Amygdala (tissue), 56 donors: ENCODE results near the gene NOXA1.
"Not testable (repeated sequence)": the region's sequence is repeated elsewhere in the genome, so short reads cannot be mapped to it uniquely, and the experiment has no call there.

ENCODE experiments used
- DNase-seq, 56 donors: peaks; one replicate each; lab custom pipeline; 2025; lab: John Stamatoyannopoulos, UW

Gene NOXA1

DNA sequence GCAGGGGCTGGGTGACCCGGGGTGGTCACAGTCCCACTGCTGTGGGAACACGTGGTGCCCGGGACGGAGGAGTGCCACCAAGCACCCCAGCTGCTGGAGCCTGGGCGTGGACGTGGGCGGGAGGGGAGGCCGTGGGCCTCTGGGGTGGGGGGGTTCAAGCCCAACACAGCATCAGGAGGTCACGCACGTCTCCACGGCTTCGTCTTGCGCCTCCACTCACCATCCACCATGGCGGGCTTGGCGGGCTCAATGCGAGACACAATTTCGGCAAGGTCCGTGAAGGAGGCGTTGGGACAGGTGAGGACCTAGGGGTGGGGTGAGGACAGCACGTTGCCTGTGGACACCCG is 38.1 kb downstream of the NOXA1 start:
- DNase-seq: no peak

DNA sequence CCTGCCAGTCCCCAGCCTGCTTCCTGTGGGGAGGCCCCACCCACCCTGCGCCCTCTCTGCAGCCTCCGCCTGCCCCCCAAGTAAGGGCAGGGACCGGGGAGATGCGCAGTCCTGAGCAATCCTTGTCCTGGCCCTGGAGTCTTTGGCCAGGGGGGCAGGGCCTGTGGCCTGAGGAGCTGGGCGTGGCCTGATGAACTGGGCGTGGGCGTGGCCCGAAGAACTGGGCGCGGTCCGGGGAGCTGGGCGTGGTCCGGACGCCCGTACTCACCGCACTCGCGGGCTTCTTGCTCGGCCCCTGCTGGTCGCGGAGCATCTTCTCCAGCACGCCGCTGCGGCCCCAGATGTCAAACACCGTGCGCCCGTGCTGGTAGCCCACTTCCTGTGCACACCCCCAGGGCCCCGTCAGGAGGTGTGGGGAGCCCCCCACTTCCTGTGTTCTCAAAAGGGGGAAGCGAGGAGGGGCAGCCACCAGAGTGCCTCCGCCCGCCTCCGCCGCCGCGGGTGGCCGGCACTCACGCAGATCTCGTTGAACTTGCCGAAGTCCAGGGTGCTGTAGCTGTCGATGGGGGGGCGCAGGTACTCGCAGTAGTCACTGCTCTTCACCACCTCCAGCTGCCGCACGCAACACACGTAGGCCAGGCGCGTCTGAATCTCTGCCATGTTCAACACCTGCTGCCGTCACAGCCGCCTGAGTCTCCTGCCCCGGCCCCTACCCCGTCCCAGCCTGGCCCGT is 38.6 kb downstream of the NOXA1 start:
- DNase-seq: no peak

DNA sequence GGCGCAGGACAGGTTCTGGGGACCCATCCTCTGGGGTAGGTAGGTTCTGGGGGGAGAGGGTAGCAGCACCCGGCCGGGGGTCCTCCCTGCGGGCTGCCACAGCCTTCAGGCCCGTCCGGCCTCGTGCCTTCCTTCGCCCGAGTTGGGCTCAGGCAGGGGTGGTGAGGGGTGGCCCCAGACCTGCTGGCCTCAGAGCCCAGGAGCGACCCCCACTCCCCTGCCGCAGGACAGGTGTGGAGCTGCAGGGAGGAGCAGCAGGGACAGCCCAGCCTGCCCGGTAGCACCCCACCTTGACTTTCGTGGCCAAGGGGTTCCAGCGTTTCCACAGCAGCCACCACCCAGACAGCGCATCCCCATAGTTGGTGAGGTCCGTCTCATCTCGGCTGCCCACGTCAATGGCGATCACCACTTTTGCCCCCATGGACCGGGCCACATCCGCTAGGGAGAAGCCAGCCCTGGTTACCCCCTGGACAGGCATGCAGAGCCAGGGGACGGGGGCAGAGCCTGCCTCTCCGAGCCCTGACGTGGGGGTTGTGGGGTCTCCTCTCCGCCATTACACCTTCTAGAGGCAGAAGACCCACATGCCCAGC is 39.3 kb downstream of the NOXA1 start:
- no peak for DNase-seq

DNA sequence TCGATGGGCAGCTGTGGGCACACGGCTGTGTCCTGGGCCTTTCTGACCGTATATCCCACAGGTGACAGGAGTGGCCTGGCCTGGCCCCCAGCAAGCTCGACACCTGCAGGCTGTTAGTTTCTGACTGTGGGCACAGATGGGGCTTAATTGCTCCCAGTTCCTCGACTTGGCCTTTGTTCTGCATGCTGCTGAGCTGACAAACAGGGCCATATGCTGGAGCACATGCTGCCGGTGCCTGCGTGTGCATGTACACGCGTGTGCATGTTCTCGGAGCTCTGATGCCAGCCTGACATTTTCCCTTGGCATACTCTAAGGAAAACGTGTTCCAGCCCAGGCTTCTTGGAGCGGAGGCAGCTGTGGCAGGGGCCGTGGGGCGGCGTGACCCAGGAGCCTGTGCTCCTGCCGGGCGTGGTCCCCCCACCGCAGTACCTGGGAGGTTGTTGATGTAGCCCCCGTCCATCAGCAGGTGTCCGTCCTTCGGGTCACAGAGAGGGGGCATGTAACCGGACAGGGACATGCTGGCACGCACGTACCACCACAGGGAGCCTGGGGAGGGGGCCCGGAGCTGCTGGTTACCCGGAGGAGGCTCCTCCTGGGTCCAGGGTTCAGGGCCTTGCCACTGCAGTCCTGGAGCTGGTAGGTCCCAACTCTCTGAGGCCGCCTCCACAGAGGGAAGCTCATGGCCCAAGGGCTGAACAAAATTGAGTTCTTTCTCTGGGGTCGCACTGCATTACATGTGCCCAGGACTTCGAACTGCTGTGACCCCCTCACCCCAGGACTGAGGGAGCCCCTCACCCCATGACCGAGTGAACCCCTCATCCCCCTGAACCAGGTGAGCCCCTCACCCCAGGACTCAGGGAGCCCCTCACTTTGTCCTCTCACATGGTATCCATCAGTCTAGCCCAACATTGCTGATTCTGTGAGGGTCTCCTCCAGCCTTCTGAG is 40.1 kb downstream of the NOXA1 start:
- DNase-seq: no peak

DNA sequence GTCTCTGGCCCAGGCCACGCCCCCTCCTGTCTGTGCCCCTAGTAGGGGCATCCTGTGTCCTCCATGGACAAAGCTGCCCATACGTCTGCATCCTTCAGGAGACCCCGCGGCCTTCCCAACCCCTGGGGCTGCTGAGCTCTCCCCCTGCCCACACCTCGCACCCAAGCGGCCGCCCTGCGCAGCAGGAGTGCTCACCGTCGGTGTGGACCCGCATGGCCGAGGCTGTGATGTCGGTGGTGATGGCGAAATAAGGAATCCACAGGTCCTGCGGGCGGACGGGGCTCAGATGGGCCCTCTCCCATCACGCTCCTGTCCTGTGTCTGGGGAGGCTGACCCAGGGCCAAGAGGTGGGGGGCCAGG is 40.7 kb downstream of the NOXA1 start:
- DNase-seq: no peak

DNA sequence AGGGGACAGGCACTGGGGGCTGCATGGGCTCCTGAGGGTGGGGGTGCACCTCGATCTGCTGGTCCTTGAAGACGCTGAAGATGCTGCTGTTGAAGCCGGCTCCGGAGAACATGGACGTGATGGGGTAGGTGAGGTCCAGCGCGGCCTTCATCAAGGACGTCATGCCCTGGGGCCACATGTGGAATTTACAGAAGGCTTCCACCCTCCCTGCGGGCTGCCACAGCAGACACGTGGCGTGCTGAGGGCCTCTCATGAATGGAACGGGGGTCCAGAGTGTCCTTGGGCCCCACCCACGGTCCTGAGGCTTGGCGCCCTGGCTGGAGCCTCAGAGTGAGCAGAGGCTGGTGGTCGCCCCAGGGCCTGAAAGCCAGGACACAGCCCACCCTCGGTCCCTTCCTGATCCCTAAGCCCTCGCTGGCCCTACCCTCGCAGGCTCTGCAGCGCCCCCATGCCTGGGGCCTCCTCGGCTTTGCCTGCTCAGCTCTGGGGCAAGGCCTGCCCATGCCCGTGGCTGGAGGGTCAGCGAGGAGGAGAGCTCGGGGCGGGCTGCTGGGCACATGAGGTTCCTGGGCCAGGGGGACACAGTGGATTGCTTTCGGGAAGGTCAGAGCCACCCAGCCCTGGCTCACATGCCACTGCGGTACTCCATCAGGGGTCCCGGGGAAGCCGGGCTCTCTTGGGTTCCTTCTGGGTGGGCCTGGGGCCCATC is 41.3 kb downstream of the NOXA1 start:
- DNase-seq: no peak

DNA sequence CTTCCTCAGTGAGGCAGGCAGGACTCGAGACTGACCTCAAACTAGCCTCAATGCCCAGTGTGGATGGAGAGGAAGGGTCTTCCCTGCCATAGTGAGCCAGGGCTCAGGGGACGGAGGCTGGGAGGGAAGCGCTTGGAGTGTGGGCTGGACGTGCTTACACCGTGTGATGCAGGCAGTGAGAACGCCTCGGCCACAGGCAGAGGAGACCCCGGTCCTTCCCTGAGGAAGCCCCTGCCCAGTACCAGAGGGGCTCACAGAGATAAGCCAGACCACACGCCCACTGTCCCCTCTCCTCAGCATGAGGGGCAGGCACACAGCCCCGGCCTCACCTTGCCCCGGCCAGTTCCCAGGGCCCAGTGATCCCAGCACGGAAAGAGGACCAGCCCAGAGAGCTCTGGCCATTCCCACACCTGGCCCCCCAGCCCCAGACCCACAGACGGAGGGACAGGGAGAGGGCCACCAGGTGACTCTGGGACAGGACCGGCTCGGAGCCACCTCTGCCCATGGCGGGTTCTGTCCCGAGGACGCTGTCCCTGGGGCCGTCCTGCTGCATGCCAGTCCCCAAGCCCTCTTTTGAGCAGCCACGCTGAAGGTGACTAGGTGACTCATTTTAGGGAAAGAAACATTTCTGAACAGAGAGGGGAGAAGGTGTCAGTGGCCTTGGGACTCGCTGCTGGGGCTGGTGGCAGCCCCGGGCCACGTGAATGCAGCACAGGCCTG is 42.0 kb downstream of the NOXA1 start:
- no peak for DNase-seq

DNA sequence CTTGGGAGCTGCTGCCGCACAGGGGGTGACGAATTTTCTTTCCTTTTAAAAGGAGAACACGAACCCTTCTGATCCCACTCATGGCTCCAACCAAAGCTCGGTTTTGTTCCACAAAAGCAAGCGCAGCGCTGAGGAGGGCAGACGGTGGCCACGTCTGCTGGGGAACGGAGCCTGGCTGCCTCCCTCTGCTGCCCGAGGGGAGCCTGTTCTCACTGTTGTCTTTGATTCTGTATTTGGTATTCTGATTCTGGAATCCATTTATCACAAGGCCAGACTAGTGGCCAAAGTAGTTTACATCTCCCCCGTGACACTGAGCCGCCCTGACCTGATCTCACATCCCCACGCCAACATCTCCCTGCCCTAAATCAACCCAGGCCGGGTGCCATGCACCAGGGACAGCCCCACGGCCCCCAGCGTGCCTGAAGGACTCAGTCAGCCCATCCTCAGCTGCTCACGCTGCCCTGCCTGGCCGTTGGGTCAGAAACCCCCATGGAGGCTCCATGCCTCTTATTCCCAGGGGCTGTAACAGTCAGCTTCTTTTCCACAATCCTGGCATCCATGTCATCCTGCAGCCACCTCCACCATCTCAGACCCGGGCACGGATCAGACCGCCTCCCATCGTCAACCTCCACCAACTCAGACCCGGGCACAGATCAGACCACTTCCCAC is 42.7 kb downstream of the NOXA1 start:
- DNase-seq: no peak

DNA sequence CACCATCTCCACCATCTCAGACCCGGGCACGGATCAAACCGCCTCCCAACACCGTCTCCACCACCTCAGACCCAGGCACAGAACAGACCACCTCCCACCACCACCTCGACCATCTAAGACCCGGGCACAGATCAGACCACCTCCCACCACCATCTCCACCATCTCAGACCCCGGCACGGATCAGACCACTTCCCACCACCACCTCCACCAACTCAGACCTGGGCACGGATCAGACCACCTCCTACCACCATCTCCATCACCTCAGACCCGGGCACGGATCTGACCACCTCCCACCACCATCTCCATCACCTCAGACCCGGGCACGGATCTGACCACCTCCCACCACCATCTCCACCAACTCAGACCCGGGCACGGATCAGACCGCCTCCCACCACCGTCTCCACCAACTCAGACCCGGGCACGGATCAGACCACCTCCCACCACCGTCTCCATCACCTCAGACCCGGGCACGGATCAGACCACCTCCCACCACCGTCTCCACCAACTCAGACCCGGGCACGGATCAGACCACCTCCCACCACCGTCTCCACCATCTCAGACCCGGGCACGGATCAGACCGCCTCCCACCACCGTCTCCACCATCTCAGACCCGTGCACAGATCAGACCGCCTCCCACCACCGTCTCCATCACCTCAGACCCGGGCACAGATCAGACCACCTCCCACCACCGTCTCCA is 43.3 kb downstream of the NOXA1 start:
- DNase-seq: not testable (repeated sequence)

DNA sequence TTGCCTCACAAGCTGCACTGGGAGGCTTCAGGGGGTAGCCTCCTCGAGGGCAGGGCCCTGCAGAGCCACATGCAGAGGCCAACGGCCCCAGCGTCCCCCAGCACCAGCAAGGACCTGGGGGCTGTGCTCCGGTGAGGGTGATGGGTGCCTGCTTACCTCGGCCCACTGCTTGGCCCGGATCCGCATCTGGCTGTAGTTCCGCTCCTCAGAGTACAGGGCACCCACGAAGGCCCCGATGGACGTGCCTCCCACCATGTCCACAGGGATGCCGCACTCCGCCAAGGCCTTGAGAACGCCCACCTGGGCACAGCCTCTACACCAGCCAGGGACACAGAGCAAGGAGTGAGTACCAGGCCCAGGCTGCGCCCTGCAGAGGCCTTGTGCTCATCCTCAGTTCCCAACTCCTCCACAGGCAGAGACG is 44.0 kb downstream of the NOXA1 start:
- DNase-seq: no peak

DNA sequence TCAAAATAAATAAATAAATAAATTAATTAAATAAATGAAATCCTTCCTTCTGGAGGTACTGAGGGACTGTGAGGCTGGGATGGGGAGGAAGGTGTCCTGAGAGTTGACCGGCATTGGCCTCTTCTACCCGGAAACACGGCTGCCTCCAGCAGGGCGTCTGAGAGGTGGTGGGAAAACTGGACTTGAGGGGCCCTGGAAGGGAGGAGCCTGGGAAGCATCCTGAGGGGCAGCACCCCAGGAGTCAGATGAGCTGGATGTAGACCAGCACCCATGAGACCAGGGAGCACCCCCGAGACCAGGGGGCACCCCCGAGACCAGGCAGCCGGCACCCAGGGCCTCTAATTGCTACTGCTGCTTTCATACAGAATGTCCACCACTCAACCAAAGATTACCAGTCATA is 44.7 kb downstream of the NOXA1 start:
- DNase-seq: no peak

DNA sequence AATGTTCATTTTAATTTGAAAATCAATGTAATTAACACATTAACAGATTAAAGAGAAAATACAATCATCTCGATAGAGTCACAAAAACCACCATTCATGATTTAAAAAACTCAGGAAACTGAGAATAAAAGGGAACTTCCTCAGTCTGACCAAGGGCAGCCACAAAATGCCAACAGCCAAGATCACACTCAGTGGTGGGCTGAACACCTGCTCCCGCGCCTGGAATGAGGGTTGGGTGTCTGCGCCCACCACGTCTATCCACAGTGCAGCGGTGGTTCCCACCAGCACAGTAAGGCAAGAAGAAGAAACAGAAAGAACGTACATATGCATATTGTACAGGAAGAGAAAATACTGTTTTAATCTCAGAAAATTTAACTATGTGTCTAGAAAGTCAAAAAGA is 47.6 kb downstream of the NOXA1 start:
- DNase-seq: no peak

DNA sequence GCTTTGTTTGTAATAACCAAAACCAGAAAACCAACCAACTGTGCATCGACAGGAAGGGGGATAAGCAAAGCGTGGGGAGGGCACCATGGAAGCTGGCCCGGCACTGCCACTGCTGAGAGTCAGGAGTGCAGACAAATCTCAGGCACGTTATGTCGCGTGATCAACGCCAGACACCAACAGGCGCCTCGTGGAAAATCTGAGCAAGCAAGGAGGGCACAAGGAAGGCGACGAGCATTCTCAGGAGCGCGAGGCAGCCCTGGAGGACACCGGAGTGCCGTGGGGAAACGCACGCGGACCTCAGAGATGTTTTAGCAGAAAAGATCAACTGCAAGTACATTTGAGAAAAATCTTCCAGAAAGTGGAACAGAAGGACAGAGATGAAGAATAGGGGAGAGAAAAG is 51.1 kb downstream of the NOXA1 start:
- no peak for DNase-seq

DNA sequence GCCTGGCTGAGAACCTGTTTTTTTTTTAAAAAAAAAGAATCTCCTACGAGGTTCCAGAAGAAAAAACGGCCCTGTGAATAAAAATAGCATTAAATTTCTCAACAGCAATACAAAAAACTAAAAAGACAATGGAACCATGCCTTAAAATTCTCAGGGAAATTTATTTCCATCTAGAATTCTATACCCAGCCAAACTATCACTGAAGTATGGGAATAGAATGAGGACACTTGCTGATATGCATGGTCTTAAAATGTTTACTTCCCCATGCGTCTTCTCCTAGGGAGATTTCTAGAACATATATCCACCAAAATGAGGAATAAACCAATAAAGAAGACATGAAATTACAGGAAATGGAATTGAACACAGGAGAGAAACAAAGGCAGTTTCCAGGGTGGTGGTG is 52.5 kb downstream of the NOXA1 start:
- no peak for DNase-seq

DNA sequence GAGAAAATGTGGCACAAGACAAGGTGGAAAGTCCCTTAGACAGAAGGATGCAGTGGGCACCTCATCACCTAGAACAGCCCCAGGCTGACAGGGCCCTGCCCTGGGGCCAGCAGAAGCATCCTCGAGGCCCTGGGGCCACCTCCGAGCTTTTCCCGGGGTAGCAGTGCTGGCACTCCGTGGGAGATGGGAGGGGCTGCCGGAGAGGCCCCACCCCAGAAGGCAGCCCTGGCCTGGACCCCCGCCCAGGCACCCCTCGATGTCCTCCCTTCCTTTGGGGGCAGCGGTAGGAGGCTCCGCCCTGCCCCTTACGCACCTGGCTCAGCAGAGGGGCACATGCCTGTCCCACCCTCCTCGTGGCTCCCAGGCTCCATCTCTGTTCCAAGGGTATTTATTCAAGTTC is 53.7 kb downstream of the NOXA1 start:
- no peak for DNase-seq

DNA sequence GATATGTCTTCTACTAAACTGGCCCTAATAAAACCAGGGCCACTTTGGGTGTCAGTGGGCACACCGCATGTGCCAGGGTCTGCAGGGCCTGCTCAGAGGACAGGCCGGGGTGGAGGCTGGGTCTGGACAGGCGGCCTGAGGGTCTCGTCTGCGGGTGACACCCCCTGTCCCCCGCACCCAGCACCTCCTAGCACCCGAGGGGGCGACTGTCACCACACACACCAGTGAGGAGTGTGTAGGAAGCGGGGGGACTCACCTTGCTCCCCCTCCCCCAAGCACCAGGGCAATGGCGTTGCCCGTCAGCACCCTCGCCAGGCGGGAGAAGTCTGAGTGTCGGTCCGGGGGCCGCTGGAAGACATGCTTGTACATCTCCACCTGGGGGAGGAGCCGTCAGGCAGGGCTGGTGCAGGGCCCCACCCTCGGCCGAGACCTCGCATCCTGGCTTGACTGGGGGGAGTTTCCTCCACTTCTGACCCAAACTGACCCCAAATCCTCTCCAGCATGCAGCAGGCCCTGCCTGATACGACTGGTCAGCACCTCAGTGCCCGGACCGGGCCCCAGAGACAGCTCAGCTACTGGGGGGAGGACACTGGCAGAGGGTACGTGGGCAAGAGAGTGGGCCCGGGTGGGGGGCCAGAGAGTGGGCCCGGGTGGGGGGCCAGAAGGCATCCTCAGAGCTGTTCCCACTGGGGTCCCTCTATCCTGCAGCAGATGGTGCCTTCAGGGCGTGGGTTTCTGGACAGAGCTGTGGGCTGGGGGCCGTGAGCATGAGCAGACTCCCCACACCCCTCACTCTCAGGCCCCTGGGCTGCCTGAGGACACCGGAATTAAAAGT is 54.8 kb downstream of the NOXA1 start:
- DNase-seq: no peak

DNA sequence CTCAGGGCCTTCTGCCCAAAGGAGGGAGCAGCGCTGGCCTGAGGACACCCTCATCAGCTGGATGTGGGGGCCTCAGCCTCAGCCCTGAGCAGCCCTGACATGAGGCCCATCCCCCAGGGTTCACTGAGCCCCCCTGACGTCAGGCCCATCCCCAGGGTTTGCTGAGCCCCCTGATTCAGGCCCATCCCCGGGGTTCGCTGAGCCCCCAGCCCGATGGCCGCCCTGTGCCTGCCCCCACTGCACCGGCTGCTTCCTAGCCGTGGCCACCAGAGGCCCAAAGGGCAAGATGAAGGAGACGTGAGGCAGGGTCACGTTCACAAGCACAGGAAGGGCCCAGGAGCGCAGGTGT is 55.4 kb downstream of the NOXA1 start:
- no peak for DNase-seq
